ENCODE results near the gene TMEM208. TPM values are rescaled to one million over a fixed set of nuclear protein-coding genes. Genes with fewer than 3 reads are reported as not detected.
A peak's percentile ranks its signal among the peaks of the same experiment; 100 is the strongest.

TMEM208 gene
- total RNA-seq, 1 donor from 2014 or later = 49.2 TPM

DNA sequence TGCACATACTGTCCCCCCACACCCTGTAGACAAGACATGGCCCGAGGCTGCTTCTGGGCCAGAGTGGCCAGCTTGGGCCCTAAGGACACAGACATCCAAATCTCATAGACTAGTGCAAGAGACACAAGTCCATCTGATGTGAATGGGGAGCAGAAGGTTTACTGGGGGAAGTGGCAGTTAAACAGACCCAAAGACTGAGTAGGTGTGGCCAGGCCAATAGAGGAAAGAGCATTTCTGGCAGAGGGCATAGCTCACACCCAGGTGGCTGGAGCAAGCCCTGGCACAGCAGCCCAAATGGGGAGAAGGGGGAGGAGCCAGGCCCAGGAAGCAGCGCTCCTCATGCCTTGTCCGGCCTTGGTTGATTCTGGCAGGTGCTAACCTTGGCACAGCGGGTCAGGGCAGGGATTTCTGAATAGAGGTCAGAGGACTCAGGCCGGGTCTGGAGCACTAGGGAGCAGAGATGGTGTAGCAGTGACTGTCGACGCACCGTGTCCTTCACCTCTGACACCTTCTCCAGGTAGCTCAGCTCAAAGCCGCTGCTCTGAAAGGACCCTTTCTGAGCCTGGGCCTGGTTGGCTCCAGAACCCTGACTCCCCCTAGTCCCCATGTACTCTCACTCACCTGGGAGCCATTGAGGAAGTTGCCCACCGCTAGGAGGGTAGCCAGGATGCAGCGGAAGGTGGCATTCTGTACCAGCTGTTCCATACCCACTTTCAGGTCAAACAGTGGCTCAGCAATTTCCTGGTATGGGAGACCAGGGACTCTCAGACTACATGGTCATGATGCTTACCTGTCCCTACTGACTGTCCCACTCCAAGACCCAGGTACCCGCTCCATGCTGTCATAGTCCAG, 4.1 kb downstream of the TMEM208 start:
- Mint-ChIP-seq H3K36me3 (peaks cover 9% of the 10 kb centered on the region), H3K9me3 (no peaks in the 10 kb centered on the region), H3K4me3 (no peak overlapping the region), H3K27ac (no peak overlapping the region), H3K4me1 (ENCODE audit: unreplicated experiment) (peaks cover 17% of the 10 kb centered on the region), H3K27me3 (no peaks in the 10 kb centered on the region)
- TF ChIP-seq, protein P1, sequence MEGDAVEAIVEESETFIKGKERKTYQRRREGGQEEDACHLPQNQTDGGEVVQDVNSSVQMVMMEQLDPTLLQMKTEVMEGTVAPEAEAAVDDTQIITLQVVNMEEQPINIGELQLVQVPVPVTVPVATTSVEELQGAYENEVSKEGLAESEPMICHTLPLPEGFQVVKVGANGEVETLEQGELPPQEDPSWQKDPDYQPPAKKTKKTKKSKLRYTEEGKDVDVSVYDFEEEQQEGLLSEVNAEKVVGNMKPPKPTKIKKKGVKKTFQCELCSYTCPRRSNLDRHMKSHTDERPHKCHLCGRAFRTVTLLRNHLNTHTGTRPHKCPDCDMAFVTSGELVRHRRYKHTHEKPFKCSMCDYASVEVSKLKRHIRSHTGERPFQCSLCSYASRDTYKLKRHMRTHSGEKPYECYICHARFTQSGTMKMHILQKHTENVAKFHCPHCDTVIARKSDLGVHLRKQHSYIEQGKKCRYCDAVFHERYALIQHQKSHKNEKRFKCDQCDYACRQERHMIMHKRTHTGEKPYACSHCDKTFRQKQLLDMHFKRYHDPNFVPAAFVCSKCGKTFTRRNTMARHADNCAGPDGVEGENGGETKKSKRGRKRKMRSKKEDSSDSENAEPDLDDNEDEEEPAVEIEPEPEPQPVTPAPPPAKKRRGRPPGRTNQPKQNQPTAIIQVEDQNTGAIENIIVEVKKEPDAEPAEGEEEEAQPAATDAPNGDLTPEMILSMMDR (conservative IDR thresholded peaks at IDR 0.05) = no peak
- no peak for DNase-seq (ENCODE audit: extremely low spot score, unreplicated experiment)

DNA sequence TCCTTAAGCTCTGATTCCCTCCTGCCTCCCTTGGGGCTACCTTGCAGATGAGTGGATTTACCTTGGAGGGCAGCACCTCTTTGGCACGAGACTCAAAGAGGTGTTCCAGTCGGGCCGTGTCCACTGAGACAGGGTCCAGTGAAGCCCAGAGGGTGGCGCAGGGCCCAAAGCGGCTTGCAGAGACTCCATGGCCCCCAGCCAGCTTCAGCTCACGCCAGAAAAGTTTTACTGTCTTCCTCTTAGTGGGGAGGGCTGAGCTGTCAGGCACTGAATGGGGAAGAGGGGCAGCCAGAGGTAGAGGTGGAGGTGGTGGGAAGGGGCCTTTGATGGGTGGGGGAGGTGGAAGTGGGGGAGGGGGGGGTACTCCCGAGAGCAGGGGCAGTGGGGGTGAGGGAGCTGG, 6.7 kb downstream of the TMEM208 start:
- TF ChIP-seq, protein P1 (conservative IDR thresholded peaks at IDR 0.05) = no peak
- no peak overlapping the region for H3K27ac Mint-ChIP-seq
- H3K36me3 Mint-ChIP-seq = peaks cover 12% of the 10 kb centered on the region
- DNase-seq (ENCODE audit: extremely low spot score, unreplicated experiment) = no peak
- H3K27me3 Mint-ChIP-seq = no peaks in the 10 kb centered on the region
- H3K4me3 Mint-ChIP-seq = no peak overlapping the region
- no peaks in the 10 kb centered on the region for H3K9me3 Mint-ChIP-seq
- H3K4me1 Mint-ChIP-seq (ENCODE audit: unreplicated experiment) = no peaks in the 10 kb centered on the region

DNA sequence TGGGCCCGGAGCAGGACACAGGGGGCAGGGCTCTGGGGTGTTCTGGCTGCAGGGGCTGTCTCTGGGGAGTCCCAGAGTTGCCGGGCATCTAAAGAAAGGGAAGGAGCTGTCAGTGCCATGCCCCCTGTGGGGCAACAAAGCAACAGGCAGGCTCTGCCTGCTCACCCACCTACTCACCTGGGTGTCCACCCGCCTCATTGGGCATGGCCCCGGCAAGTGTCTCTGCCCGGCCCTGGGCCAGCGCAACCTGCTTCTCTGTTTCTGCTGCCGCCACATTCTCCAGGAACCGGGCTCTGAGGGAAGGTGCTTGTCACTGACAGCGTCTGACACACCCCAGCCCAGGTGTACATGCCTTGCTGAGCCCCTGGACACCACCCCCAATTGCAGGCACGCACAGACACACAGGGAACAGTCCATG, 7.3 kb downstream of the TMEM208 start:
- Mint-ChIP-seq H3K36me3 (peaks cover 12% of the 10 kb centered on the region), H3K27me3 (no peaks in the 10 kb centered on the region), H3K9me3 (no peaks in the 10 kb centered on the region), H3K4me3 (no peak overlapping the region), H3K27ac (no peak overlapping the region), H3K4me1 (ENCODE audit: unreplicated experiment) (no peaks in the 10 kb centered on the region)
- TF ChIP-seq, protein P1 (conservative IDR thresholded peaks at IDR 0.05) = no peak
- DNase-seq (ENCODE audit: extremely low spot score, unreplicated experiment) = no peak

DNA sequence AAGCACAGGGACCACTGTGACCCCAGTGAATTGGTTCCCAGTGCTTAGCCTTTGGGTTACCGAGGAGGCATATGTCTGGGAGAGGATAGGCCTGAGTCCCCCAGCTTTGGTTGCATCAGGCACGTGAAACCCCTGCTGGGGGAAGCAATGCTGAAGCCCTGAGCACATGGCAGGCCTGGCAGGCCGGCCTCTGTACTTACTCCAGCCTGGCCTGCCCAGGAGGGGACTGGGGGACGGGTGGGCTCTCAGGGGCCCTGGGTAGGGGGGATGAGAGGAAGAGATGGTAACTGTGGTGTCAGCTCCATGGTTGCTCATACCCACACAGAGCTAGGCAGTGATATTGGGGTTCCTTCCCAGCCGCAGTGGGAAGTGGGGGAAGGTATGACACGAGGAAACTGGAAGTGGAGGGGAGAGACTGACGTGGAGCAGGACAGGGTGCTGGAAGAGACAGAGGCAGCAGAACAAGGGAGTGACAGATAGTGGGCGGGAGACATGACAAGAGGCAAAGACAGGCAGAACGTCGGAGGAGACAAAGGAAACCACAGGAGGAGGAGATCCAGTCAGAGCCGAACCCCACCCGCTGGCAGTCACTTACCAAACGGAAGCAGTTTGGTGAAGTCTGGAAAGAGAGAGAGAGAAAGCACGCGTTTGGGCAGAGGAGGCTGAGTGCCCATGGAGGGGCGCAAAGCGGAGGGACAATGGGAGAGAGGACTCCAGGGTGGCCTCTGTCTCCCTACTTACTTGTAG, 9.1 kb downstream of the TMEM208 start:
- H3K4me1 Mint-ChIP-seq (ENCODE audit: unreplicated experiment) = no peaks in the 10 kb centered on the region
- H3K36me3 Mint-ChIP-seq = peaks cover 9% of the 10 kb centered on the region
- H3K9me3 Mint-ChIP-seq = no peaks in the 10 kb centered on the region
- no peaks in the 10 kb centered on the region for H3K27me3 Mint-ChIP-seq
- no peak for DNase-seq (ENCODE audit: extremely low spot score, unreplicated experiment)
- TF ChIP-seq, protein P1 (conservative IDR thresholded peaks at IDR 0.05) = no peak
- H3K27ac Mint-ChIP-seq = no peak overlapping the region
- no peak overlapping the region for H3K4me3 Mint-ChIP-seq

DNA sequence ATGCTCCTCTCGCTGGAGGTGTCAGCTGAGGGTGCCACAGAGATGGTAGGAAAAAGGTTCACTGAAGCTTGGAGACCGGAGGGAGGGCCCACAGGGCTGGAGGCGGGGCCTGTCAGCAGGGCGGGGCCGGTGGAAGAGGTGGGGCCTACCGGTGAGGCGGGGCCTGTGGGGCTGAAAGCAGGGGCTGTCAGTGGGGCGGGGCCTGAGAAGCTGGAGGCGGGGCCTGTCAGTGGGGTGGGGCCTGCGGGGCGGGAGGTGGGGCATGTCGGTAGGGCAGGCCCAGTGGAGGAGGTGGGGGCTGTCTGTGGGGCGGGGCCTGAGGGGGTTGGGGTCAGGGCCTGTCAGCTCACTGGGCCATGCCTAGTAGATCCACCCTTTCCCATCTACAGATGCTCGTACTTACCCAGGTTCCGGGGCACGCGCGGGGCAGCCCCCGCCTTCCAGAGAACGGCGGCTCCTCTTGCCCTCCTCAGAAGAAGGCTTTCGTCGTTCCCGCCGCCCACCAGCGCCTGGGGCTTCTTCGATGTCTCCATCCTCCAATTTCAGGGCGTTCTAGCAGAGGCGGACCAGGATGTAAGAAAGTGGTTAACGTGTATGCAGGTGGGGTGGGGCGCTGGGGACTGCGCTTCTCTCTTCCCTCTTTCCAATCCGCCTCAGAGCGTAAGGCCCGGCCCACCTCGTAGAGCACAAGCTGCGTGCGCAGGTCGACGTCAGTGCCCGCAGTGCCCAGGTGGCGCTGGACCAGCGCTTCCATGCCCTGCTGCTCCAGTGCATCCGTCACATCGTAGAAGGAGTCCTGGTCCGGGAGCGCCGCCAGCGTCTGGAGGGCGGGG, 9.8 kb downstream of the TMEM208 start:
- TF ChIP-seq, protein P1 (conservative IDR thresholded peaks at IDR 0.05) = no peak
- peak; percentile 75 for DNase-seq (ENCODE audit: extremely low spot score, unreplicated experiment)
- Mint-ChIP-seq H3K36me3 (peaks cover 9% of the 10 kb centered on the region), H3K9me3 (no peaks in the 10 kb centered on the region), H3K4me1 (ENCODE audit: unreplicated experiment) (peaks cover 5% of the 10 kb centered on the region), H3K4me3 (no peak overlapping the region), H3K27me3 (no peaks in the 10 kb centered on the region), H3K27ac (no peak overlapping the region)

Measured in type B pancreatic cell (in vitro differentiated cells).